ENCODE results near the gene TJP1.
"Not testable (repeated sequence)": the region's sequence is repeated elsewhere in the genome, so short reads cannot be mapped to it uniquely, and the experiment has no call there.

TJP1 gene

GRCh38 chr15:29805043-29805707 lies 17.1 kb downstream of the TJP1 start:
- DNase-seq: no peak
- in situ Hi-C loops (cut with MboI; ENCODE audit: low pct_unique_long_range_greater_than_20kb, low sequenced_read_pairs): no loop called here

GRCh38 chr15:29802411-29802810 lies 19.9 kb downstream of the TJP1 start:
- in situ Hi-C loops (cut with MboI; ENCODE audit: low pct_unique_long_range_greater_than_20kb, low sequenced_read_pairs): no loop called here
- DNase-seq: no peak

GRCh38 chr15:29800491-29801366 lies 21.5 kb downstream of the TJP1 start:
- in situ Hi-C loops (cut with MboI; ENCODE audit: low pct_unique_long_range_greater_than_20kb, low sequenced_read_pairs): no loop called here

DNA sequence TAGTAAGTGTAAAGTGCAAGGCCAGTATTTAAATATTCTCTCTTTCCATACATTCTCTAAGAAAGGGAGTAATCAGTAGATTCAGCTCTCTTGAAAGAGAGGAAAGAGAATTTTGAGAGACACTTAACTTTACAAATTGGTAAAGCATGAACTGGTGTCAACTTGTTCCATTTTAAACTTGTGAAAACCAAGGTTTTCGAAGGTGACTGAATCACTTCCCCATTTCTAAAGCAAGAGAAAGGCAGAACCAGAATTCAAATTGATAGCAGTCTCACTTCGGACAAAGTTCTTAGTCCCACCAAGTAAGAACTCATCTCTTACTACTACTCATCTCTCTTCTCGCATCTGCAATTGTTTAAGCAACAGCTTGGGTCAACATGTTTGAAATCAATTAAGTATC lies 22.4 kb downstream of the TJP1 start:
- in situ Hi-C loops (cut with MboI; ENCODE audit: low pct_unique_long_range_greater_than_20kb, low sequenced_read_pairs): no loop called here
- no peak for DNase-seq

More at GRCh38 chr15:29800491-29801366, 21.5 kb downstream of the TJP1 start:
- DNase-seq: no peak

- in situ Hi-C loops (cut with MboI; ENCODE audit: low pct_unique_long_range_greater_than_20kb, low sequenced_read_pairs): no loop called here
- no peak for DNase-seq
These were observed 26.7 kb downstream of the TJP1 start for GRCh38 chr15:29795610-29796009.

GRCh38 chr15:29792426-29793159 lies 29.7 kb downstream of the TJP1 start:
- no peak for DNase-seq
- in situ Hi-C loops (cut with MboI; ENCODE audit: low pct_unique_long_range_greater_than_20kb, low sequenced_read_pairs): no loop called here

DNA sequence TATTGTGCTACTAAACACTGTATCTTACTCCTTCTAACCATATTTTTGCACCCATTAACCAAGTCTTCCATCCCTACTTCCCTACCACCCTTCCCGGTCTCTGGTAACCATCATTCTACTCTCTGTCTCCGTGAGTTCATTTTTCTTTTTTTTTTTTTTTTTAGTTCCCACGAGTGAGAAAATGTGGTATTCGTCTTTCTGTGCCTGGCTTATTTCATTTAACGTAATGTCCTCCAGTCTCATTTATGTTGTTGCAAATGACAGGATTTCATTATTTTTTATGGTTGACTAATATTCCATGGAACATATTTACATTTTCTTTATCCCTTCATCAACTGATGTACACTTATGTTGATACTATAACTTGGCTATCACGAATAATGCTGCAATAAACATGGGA lies 31.7 kb downstream of the TJP1 start:
- in situ Hi-C loops (cut with MboI; ENCODE audit: low pct_unique_long_range_greater_than_20kb, low sequenced_read_pairs): no loop called here

GRCh38 chr15:29789871-29790270 lies 32.4 kb downstream of the TJP1 start:
- in situ Hi-C loops (cut with MboI; ENCODE audit: low pct_unique_long_range_greater_than_20kb, low sequenced_read_pairs): no loop called here
- no peak for DNase-seq

More for the DNA sequence above, 31.7 kb downstream of the TJP1 start:
- DNase-seq: no peak

GRCh38 chr15:29788433-29789034 lies 33.7 kb downstream of the TJP1 start:
- no peak for DNase-seq
- in situ Hi-C loops (cut with MboI; ENCODE audit: low pct_unique_long_range_greater_than_20kb, low sequenced_read_pairs): no loop called here

- in situ Hi-C loops (cut with MboI; ENCODE audit: low pct_unique_long_range_greater_than_20kb, low sequenced_read_pairs): no loop called here
- no peak for DNase-seq
These were observed 34.5 kb downstream of the TJP1 start for GRCh38 chr15:29787767-29788166.

- DNase-seq: no peak
- in situ Hi-C loops (cut with MboI; ENCODE audit: low pct_unique_long_range_greater_than_20kb, low sequenced_read_pairs): no loop called here
These were observed 36.6 kb downstream of the TJP1 start for GRCh38 chr15:29785642-29786041.

GRCh38 chr15:29785136-29785535 lies 37.1 kb downstream of the TJP1 start:
- DNase-seq: no peak
- in situ Hi-C loops (cut with MboI; ENCODE audit: low pct_unique_long_range_greater_than_20kb, low sequenced_read_pairs): no loop called here

GRCh38 chr15:29784413-29784812 lies 37.9 kb downstream of the TJP1 start:
- in situ Hi-C loops (cut with MboI; ENCODE audit: low pct_unique_long_range_greater_than_20kb, low sequenced_read_pairs): no loop called here
- DNase-seq: no peak

- DNase-seq; in situ Hi-C loops (cut with MboI; ENCODE audit: low pct_unique_long_range_greater_than_20kb, low sequenced_read_pairs): not testable (repeated sequence)
These were observed 39.5 kb downstream of the TJP1 start for GRCh38 chr15:29782816-29783215.

GRCh38 chr15:29778382-29778781 lies 43.9 kb downstream of the TJP1 start:
- no peak for DNase-seq
- in situ Hi-C loops (cut with MboI; ENCODE audit: low pct_unique_long_range_greater_than_20kb, low sequenced_read_pairs): no loop called here

DNA sequence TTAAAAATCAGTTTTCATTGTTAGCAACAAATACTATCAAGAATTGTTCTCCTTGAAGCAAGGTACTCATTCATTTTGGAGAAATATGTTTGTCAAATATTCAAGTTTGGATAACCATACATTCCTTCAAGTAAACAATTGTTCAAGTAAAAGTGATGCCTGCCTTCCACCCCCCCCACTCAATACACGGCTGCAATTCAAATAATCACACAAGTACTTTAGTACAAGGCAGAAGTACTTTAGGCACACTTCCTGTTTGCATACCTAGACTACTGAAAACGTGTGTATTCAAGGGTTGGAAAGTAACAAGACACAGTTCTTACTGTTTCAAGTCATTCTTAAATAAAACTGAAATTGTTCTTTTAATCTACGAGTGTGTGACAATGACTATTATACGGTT lies 45.4 kb downstream of the TJP1 start:
- DNase-seq: no peak
- in situ Hi-C loops (cut with MboI; ENCODE audit: low pct_unique_long_range_greater_than_20kb, low sequenced_read_pairs): no loop called here

DNA sequence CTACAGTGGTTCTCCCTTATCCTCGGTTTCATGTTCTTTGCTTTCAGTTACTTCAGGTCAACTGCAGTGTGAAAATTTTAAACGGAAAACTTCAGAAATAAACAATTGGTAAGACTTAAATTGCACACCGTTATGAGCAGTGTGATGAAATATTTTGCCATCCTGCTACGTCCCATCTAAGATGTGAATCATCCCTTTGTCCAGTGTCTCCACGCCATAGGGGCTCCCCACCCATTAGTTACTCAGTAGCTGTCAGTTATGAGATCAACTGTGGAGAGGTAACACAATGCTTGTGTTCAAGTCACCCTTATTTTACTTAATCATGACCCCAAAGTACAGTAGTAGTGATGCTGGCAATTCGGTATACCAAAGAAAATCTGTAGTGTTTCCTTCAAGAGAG lies 47.4 kb downstream of the TJP1 start:
- in situ Hi-C loops (cut with MboI; ENCODE audit: low pct_unique_long_range_greater_than_20kb, low sequenced_read_pairs): no loop called here
- no peak for DNase-seq

- DNase-seq: no peak
- in situ Hi-C loops (cut with MboI; ENCODE audit: low pct_unique_long_range_greater_than_20kb, low sequenced_read_pairs): no loop called here
These were observed 48.5 kb downstream of the TJP1 start for GRCh38 chr15:29773816-29774215.

DNA sequence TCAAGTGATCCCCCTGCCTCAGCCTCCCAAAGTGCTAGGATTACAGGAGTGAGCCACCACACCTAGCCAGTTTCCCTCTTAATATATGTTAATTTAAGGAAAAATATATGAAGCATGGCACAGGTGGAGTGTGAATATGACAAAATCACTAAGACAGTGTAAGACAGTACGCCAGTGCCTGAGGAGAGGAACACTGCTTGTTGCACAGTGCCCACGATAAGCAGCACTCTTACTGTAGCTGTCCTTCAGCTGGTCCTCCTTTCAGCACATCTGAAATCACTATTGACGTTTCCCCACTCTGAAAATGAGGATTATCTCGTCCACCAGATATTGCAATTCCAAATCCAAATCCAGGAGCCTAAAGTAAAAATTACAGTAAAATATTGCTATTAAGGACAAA lies 49.3 kb downstream of the TJP1 start:
- no peak for DNase-seq
- in situ Hi-C loops (cut with MboI; ENCODE audit: low pct_unique_long_range_greater_than_20kb, low sequenced_read_pairs): no loop called here

DNA sequence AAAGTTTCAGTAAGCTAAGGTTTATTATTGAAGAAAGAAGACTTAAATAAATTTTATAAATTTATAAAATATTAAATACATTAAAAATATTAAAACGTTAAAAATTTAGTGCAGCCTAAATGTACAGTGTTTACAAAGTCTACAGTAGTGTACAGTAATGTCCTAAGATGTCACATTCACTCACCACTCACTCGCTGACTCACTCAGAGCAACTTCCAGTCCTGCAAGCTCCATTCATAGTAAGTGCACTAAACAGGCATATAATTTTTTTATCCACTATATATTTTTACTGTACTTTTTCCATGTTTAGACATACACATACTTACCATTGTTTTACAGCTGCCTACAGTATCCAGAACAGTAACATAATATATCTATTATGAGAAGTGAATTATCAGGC lies 51.5 kb downstream of the TJP1 start:
- no peak for DNase-seq
- in situ Hi-C loops (cut with MboI; ENCODE audit: low pct_unique_long_range_greater_than_20kb, low sequenced_read_pairs): no loop called here

Measured in KBM-7 (cell line).